Gastroesophageal sphincter (tissue), 4 donors: ENCODE results near the gene SSH3. TPM values are rescaled to one million over a fixed set of nuclear protein-coding genes. Genes with fewer than 3 reads are reported as not detected.

Experiments
- ATAC-seq: fragments of 150-250 bp; one replicate; pipeline ENCODE4 v1.9.1; 2016; ENCODE audit warnings: mild to moderate bottlenecking, moderate library complexity
- H3K27ac ChIP-seq, 4 donors: fragments of 200-600 bp; sonication (generic) in 3 of 4; 1 replicate in 3 of 4; 2 replicates in 1 of 4; pipeline ENCODE4 v1.5.1; 2016 to 2019
- H3K27me3 ChIP-seq: fragments of 200-600 bp; sonication (generic); one replicate; pipeline ENCODE4 v1.5.1; 2019
- H3K36me3 ChIP-seq, 2 donors: fragments of 200-600 bp; sonication (generic); one replicate each; pipeline ENCODE4 v1.5.1; 2019; ENCODE audit warnings: control low read depth in 1 of 2
- H3K4me1 ChIP-seq, 3 donors: fragments of 200-600 bp; sonication (generic); 1 replicate in 2 of 3; 2 replicates in 1 of 3; pipeline ENCODE4 v1.5.1; 2016 to 2019; ENCODE audit warnings: control low read depth in 2 of 3
- H3K4me3 ChIP-seq, 2 donors: fragments of 200-600 bp; sonication (generic); one replicate each; pipeline ENCODE4 v1.5.1; 2019; ENCODE audit warnings: mild to moderate bottlenecking in 1 of 2, moderate library complexity in 1 of 2
- H3K9me3 ChIP-seq, 3 donors: fragments of 200-600 bp; sonication (generic); one replicate each; pipeline ENCODE4 v1.5.1; 2017 to 2019; ENCODE audit warnings: control low read depth in 2 of 3
- CTCF ChIP-seq, 4 experiments: fragments of 200-600 bp in 2 of 4; fragments of 450-650 bp in 2 of 4; sonication (generic) in 1 of 4; IDR thresholded peaks; one replicate each; pipeline ENCODE4 v1.5.1; 2017 to 2019; ENCODE audit warnings: antibody characterized with exemption in 4 of 4, mild to moderate bottlenecking in 2 of 4, moderate library complexity in 2 of 4
- EP300 ChIP-seq: sonication (generic); formaldehyde crosslinking; IDR thresholded peaks from one replicate; pipeline ENCODE4 v1.6.1; 2017; ENCODE audit warnings: antibody characterized with exemption, mild to moderate bottlenecking
- POLR2A ChIP-seq, 2 donors: fragments of 450-650 bp; IDR thresholded peaks; one replicate each; pipeline ENCODE4 v1.6.1; 2017; ENCODE audit warnings: antibody characterized with exemption in 2 of 2, mild to moderate bottlenecking in 2 of 2, moderate library complexity in 1 of 2
- POLR2AphosphoS5 ChIP-seq: sonication (generic); formaldehyde crosslinking; IDR thresholded peaks from one replicate; pipeline ENCODE4 v1.6.1; 2017; ENCODE audit warnings: antibody characterized with exemption
- WGBS, 2 donors: methylation state at CpG; one replicate each; pipeline ENCODE4 v1.1.5; 2018; ENCODE audit warnings: low coverage in 1 of 2; 5-methylcytosine and 5-hydroxymethylcytosine counted together
- total RNA-seq, 4 donors: library from RNA; depleted of rRNA; stranded (reverse); fragments of >200 nt; gene quantifications; one replicate each; pipeline ENCODE4 v1.1.0, GENCODE V29; 2016

The SSH3 gene
- total RNA-seq, 4 donors from 2014 or later = 33.9 to 58.4 (median 41.9) TPM

- H3K27ac ChIP-seq = peak within 1 kb of the TSS; percentile 87 to 99 (median 94)
- TF ChIP-seq POLR2AphosphoS5 (peak; percentile 82), POLR2A (IDR thresholded peaks at IDR 0.05) (peak; percentile 80 to 91), EP300 (no peak), CTCF (IDR thresholded peaks at IDR 0.05) (peak in 1 of 4 experiments; percentile 9)
- 0% methylated on average over 2 to 8 of the region's 37 CpGs for WGBS, 2 donors
- H3K27me3 ChIP-seq = no peaks in the 10 kb centered on the region
- peaks cover 7 to 74% (median 60%) of the 10 kb centered on the region in 3 donors for H3K4me1 ChIP-seq
- H3K36me3 ChIP-seq = no peaks in the 10 kb centered on the region
- H3K4me3 ChIP-seq = peak within 1 kb of the TSS; percentile 42 to 80
- no peaks in the 10 kb centered on the region for H3K9me3 ChIP-seq
- peak; percentile 90 for ATAC-seq
Measured at GRCh38 chr11:67353317-67354074, 50.2 kb downstream of the SSH3 start, which contains the start of gene POLD4. TSS of gene POLD4 (minus strand) at chr11:67353546. CDS start at chr11:67353399, 147 bp downstream.

GRCh38 chr11:67354075-67355022 is 51.0 kb downstream of the SSH3 start:
- Histone ChIP-seq H3K27ac (peak overlapping the region; percentile 87 to 99 (median 94)), H3K36me3 (no peaks in the 10 kb centered on the region), H3K9me3 (no peaks in the 10 kb centered on the region), H3K4me3 (peak overlapping the region; percentile 42 to 80), H3K27me3 (no peaks in the 10 kb centered on the region), H3K4me1 (peaks cover 7 to 83% (median 60%) of the 10 kb centered on the region in 3 donors)
- WGBS, 2 donors = 0 to 6% methylated on average over 1 to 2 of the region's 8 CpGs
- TF ChIP-seq EP300 (no peak), POLR2A (IDR thresholded peaks at IDR 0.05) (no peak), CTCF (IDR thresholded peaks at IDR 0.05) (peak in 3 of 4 experiments; percentile 26 to 43 (median 28)), POLR2AphosphoS5 (peak; percentile 97)
- peak; percentile 50 for ATAC-seq

- Histone ChIP-seq H3K9me3 (no peaks in the 10 kb centered on the region), H3K36me3 (no peaks in the 10 kb centered on the region), H3K4me3 (no peak overlapping the region), H3K27me3 (no peaks in the 10 kb centered on the region), H3K4me1 (peaks cover 7 to 84% (median 60%) of the 10 kb centered on the region in 3 donors), H3K27ac (peak overlapping the region; percentile 87 to 99 (median 94))
- WGBS, 2 donors = 70% methylated on average over 2 of the region's 11 CpGs; no CpG with 5 or more reads in 1 of the 2 donors
- no peak for ATAC-seq
- TF ChIP-seq POLR2AphosphoS5 = no peak
- no peak for TF ChIP-seq CTCF (IDR thresholded peaks at IDR 0.05)
- no peak for TF ChIP-seq EP300
- no peak for TF ChIP-seq POLR2A (IDR thresholded peaks at IDR 0.05)
Measured at GRCh38 chr11:67355023-67355793, 51.9 kb downstream of the SSH3 start.

- Histone ChIP-seq H3K4me3 (no peak overlapping the region), H3K27ac (peak overlapping the region; percentile 87 to 99 (median 94)), H3K9me3 (no peaks in the 10 kb centered on the region), H3K27me3 (no peaks in the 10 kb centered on the region), H3K4me1 (peaks cover 7 to 79% (median 58%) of the 10 kb centered on the region in 3 donors), H3K36me3 (no peaks in the 10 kb centered on the region)
- no peak for TF ChIP-seq EP300
- TF ChIP-seq POLR2A (IDR thresholded peaks at IDR 0.05) = no peak
- no peak for TF ChIP-seq POLR2AphosphoS5
- TF ChIP-seq CTCF (IDR thresholded peaks at IDR 0.05) = no peak
- no peak for ATAC-seq
- WGBS, 2 donors = 77% methylated on average over 4 of the region's 4 CpGs; no CpG with 5 or more reads in 1 of the 2 donors
Measured at GRCh38 chr11:67355794-67356386, 52.6 kb downstream of the SSH3 start.
